Breast epithelium (tissue), 4 donors: ENCODE results near the gene WLS. TPM values are rescaled to one million over a fixed set of nuclear protein-coding genes. Genes with fewer than 3 reads are reported as not detected.

ENCODE experiments used
- DNase-seq, 2 donors: peaks; one replicate each; pipeline ENCODE4 v3.0.0-alpha.2; 2019; ENCODE audit warnings: low spot score in 2 of 2
- H3K27ac ChIP-seq, 2 donors: fragments of 200-600 bp; sonication (generic) in 1 of 2; one replicate each; pipeline ENCODE4 v1.5.1; 2016 to 2019; ENCODE audit warnings: mild to moderate bottlenecking in 1 of 2
- H3K27me3 ChIP-seq, 2 donors: fragments of 200-600 bp; sonication (generic) in 1 of 2; one replicate each; pipeline versions ENCODE4 v1.5.1 to v1.6.0; 2017 to 2019; ENCODE audit warnings: control low read depth in 1 of 2, mild to moderate bottlenecking in 1 of 2
- H3K36me3 ChIP-seq: fragments of 200-600 bp; one replicate; pipeline ENCODE4 v1.5.1; 2019
- H3K4me1 ChIP-seq, 2 donors: fragments of 200-600 bp; sonication (generic); one replicate each; pipeline ENCODE4 v1.5.1; 2016 to 2019; ENCODE audit warnings: control low read depth in 1 of 2
- H3K4me3 ChIP-seq, 3 donors: fragments of 200-600 bp; sonication (generic); 1 replicate in 2 of 3; 2 replicates in 1 of 3; pipeline ENCODE4 v1.5.1; 2016 to 2019; ENCODE audit warnings: mild to moderate bottlenecking in 3 of 3, moderate library complexity in 2 of 3
- H3K9me3 ChIP-seq, 2 donors: fragments of 200-600 bp; sonication (generic) in 1 of 2; one replicate each; pipeline ENCODE4 v1.5.1; 2016 to 2019; ENCODE audit warnings: control low read depth in 1 of 2
- CTCF ChIP-seq, 3 donors: fragments of 450-650 bp; IDR thresholded peaks; one replicate each; pipeline ENCODE4 v1.5.1; 2016 to 2017; ENCODE audit warnings: antibody characterized with exemption in 3 of 3, mild to moderate bottlenecking in 3 of 3, moderate library complexity in 3 of 3
- POLR2A ChIP-seq: fragments of 450-650 bp; IDR thresholded peaks from one replicate; pipeline ENCODE4 v1.6.1; 2016; ENCODE audit warnings: antibody characterized with exemption, mild to moderate bottlenecking, moderate library complexity
- POLR2AphosphoS5 ChIP-seq, 3 donors: sonication (generic); formaldehyde crosslinking; IDR thresholded peaks; one replicate each; pipeline ENCODE4 v1.6.1; 2017; ENCODE audit warnings: antibody characterized with exemption in 3 of 3
- intact Hi-C: fragments of 100-400 bp; cut with DNase I; formaldehyde crosslinking; loops from one replicate; pipeline ENCODE4 v1.15.1; 2023; ENCODE audit warnings: low total_unique reads
- total RNA-seq, 3 donors: library from RNA; depleted of rRNA; stranded (reverse); fragments of >200 nt; gene quantifications; one replicate each; pipeline ENCODE4 v1.1.0, GENCODE V29; 2016

The WLS gene
- total RNA-seq, 3 donors from 2014 or later, result 61.9 to 76.3 (median 62.8) TPM

- no peak overlapping the region for H3K4me3 ChIP-seq
- peak overlapping the region in 1 of 2 donors; percentile 28 for H3K27ac ChIP-seq
- intact Hi-C loops, result no loop called here
- no peak for DNase-seq
- no peaks in the 10 kb centered on the region for H3K9me3 ChIP-seq
- TF ChIP-seq POLR2A (no peak), CTCF (IDR thresholded peaks at IDR 0.05) (no peak), POLR2AphosphoS5 (IDR thresholded peaks at IDR 0.05) (no peak)
- no peaks in the 10 kb centered on the region for H3K36me3 ChIP-seq
- no peaks in the 10 kb centered on the region for H3K4me1 ChIP-seq
- no peaks in the 10 kb centered on the region for H3K27me3 ChIP-seq
These were observed 26.4 kb downstream of the WLS start for GRCh38 chr1:68205794-68206358.

DNA sequence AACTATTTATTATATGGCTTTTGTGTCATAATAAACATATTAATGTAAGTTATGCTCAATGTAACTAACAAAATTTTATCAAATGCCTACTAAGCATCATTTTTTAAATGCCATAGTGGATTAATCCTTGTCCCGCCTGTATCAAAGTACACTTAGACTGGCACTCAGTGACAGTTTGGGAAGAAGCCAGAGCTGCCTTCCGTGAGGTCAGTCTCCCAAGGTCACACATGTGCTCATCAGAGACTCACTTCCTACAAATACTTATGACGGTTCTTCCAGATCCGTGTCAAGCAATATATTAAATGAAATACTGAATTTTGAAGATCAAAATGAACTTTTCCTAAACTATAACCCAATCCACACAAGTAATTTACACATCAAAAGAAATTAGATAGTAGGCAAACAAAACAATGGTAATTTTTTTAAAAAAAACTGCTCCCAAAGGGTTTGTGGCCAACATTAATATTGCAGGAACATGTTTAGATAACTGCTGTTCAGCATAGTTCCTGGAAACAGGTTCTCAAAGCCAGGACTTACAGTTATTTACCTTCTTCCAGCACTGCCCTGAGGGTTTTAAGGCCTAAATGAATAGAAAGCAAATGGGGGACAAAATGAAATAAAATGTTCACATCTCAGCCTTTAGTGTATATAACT lies 27.2 kb downstream of the WLS start:
- Histone ChIP-seq H3K27ac (peak overlapping the region in 1 of 2 donors; percentile 28), H3K4me3 (no peak overlapping the region), H3K9me3 (no peaks in the 10 kb centered on the region), H3K36me3 (no peaks in the 10 kb centered on the region), H3K27me3 (no peaks in the 10 kb centered on the region), H3K4me1 (no peaks in the 10 kb centered on the region)
- peak in 1 of 3 donors; percentile 15 for TF ChIP-seq CTCF (IDR thresholded peaks at IDR 0.05)
- no peak for TF ChIP-seq POLR2AphosphoS5 (IDR thresholded peaks at IDR 0.05)
- no peak for TF ChIP-seq POLR2A
- intact Hi-C loops, result no loop called here
- DNase-seq, result no peak

DNA sequence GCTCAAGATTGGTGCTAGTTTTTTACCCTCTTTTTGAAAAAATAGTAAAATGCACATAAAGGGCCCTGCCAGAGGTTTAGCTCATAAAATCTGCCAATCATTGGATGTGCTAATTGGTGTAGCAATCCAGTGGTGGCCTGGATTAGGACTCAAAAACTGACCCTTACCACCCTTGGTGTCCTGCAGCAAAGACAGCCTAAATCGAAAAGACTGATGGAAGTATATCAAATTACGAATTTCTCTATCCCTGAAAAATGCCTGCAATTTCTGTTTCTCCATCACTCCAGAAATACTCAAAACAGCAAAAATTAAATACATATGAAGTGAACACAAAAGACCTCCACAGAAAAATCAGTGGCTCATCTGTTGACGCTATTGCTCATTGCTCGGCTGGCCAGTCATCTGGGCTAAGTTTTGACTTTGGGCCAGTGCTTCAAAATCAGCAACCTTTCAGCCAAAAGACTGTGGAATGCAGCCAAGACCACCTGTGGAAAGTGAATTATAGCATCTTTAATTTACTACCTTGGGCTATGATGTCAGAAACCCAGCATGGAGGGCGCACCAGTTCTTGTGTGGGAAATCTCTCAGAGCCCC lies 30.0 kb downstream of the WLS start:
- no peak overlapping the region for H3K4me3 ChIP-seq

GRCh38 chr1:68201546-68202238 lies 30.6 kb downstream of the WLS start:
- Histone ChIP-seq H3K27ac (no peak overlapping the region), H3K27me3 (no peaks in the 10 kb centered on the region), H3K9me3 (no peaks in the 10 kb centered on the region), H3K36me3 (no peaks in the 10 kb centered on the region), H3K4me1 (no peaks in the 10 kb centered on the region), H3K4me3 (no peak overlapping the region)
- intact Hi-C loops, result no loop called here
- TF ChIP-seq CTCF (IDR thresholded peaks at IDR 0.05) (no peak), POLR2A (no peak), POLR2AphosphoS5 (IDR thresholded peaks at IDR 0.05) (no peak)
- no peak for DNase-seq

More for the DNA sequence above, 30.0 kb downstream of the WLS start:
- no peak for TF ChIP-seq POLR2A
- no peak for TF ChIP-seq POLR2AphosphoS5 (IDR thresholded peaks at IDR 0.05)
- TF ChIP-seq CTCF (IDR thresholded peaks at IDR 0.05), result no peak
- Histone ChIP-seq H3K27ac (peak overlapping the region in 1 of 2 donors; percentile 9), H3K9me3 (no peaks in the 10 kb centered on the region), H3K36me3 (no peaks in the 10 kb centered on the region), H3K27me3 (no peaks in the 10 kb centered on the region), H3K4me1 (no peaks in the 10 kb centered on the region)
- intact Hi-C loops, result no loop called here
- DNase-seq, result no peak

DNA sequence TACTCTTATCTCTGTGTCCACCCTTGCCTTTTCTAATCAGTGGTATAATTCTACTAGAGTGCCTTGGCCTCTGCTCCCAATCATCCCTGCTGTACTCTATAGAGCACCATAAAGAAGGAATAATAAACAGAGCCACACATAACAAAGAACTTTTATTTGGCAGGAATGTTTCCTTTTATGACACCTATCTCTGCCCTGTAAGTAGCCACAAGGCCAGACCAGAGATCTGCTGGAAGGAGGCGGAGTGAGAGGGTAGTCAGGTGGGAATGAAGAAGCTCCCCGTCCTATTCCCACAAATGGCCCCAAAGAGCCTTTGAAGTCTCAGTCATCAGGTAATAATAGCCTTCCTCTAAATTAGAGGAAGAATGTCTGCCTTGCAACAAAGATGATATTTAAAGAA lies 32.7 kb downstream of the WLS start:
- Histone ChIP-seq H3K9me3 (no peaks in the 10 kb centered on the region), H3K4me1 (no peaks in the 10 kb centered on the region), H3K36me3 (no peaks in the 10 kb centered on the region), H3K27ac (no peak overlapping the region), H3K4me3 (no peak overlapping the region), H3K27me3 (no peaks in the 10 kb centered on the region)
- intact Hi-C loops, result no loop called here
- no peak for DNase-seq
- TF ChIP-seq CTCF (IDR thresholded peaks at IDR 0.05) (no peak), POLR2AphosphoS5 (IDR thresholded peaks at IDR 0.05) (no peak), POLR2A (no peak)
